Stimulated activated CD4-positive, alpha-beta T cell treated with anti-CD3 and anti-CD28 coated beads, TNF-alpha, amount 100 ng/mL, for 4 hours (primary cell): ENCODE data around the gene MACROD2.

Experiments
- DNase-seq, 3 experiments: peaks; one replicate each; pipeline ENCODE4 v3.0.0-alpha.2; 2020; ENCODE audit warnings: low read depth in 3 of 3

The MACROD2 gene

DNA sequence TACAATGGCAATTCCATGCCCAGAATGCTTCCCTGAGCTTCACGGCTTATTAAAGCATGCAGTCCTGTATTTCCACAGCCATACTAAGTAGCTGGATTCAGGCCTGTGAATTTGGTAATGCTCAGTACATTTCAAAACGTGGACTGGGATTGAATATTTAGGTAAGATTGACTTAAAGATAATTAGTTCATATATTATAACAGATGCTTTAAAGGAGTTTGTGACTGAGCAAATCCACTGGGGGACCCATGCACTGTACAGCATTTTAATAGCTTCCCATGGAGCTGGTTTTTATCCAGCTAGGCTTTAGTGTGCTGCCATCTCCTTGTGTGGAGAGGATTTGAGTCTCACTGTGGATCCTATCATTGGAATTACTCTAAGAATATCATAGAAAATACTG lies 763.0 kb downstream of the MACROD2 start:
- DNase-seq, result no peak

DNA sequence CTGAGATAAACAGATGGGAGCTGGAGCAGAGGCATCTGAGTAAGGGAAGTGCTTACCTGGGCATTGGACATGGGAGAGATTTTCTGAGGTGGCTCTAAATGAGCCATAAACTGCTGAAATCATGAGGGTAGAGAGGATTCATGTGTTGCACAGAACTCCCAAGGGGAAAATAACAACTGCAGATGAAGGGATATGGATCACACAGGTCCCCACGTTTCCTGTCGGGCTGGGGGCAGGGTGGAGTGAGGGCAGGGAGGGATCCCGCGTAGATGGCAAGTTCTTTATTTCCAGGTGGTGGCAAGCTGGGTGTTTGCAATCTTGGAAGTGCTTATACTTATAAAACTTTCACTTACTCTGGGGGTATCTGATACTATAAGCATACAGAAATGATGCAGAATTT lies 764.7 kb downstream of the MACROD2 start:
- no peak for DNase-seq

DNA sequence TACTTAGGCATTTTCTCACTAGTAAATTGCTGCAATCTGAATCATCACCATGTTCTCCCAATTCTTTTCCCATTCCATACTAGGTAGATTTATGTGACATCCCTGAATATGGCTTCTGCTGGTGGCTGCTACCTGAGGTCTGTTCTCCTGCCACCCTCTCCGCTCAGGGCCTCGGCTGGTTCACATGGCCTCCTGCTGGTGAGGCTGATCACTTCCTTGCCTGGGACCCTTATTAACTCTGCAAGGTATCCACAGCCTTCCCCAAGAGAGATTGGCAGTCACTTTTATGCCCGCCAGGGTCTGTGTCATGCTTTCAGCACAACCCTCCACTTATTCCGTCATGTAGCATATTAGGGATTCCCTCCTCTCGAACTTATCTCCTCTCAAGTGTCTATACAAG lies 766.6 kb downstream of the MACROD2 start:
- no peak for DNase-seq

DNA sequence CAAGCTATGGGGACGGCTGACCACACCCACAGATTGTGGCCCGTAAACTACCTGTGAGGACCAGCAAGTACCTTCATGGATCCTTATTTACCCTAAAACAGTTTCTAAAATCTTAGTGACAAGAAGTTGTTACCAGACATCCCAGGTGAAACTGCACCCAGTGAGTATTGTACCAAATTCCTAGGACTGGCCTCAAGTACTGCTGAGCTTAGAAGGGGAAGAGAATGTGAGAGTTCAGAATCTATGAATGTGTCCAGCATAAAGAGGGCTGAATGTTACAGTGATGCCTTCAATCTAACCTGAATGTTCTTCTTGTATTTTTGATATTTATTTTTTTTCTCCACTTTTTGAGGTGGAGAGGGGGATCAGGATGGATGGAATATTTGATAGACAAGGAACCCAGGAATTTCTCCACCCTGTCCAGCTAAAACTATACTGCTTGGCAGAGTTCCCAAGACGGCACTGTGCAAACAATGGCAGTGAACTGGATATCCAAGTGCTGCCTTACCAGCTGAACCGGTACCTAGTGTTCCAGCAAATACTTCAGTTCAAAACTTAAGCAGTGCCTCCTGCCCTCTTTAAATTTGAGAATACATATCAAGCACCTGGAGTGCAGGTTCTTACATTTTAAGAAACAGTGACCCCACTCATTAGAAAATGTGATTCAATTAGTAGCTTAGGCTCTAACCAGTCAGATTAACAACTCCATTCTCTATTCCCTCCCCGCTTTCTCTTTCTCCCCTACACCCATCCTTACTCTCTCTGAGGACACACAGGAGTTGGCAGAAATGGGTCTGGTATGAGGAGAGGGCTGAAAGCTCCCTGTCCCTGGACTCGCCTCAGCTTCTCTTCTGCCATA lies 769.4 kb downstream of the MACROD2 start:
- no peak for DNase-seq

DNA sequence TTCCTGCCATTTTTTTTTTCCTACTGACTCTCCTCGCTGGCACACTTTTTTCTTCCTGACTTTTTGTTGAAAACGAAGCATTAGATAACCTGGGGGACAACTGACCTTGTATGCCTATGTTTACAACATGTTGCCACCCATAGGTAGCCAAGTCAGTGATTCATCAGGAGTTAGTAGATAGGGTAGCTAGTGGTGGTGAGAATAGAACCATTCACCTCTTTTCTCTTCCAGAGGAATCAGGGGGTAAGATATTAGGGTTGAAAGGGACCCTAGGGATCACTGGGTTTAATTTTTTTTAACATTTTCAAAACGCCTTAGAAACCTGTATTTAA lies 770.0 kb downstream of the MACROD2 start:
- no peak for DNase-seq

DNA sequence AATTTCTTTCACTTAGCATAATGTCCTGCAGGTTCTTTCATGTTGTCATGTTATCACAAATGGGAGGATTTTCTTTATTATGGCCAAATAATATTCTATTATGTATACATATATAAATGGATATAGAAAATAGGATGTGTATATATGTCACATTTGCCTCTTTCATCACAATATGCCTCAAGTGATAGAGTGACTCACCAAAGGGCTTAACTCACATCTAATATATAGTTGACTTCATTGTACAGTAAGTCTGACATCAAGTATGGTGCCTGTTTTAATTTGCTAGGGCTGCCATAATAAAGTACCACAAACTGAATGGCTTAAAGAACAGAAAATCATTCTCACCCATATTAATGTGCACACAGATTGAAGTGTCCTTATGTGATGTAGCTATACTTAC lies 778.2 kb downstream of the MACROD2 start:
- DNase-seq, result no peak

DNA sequence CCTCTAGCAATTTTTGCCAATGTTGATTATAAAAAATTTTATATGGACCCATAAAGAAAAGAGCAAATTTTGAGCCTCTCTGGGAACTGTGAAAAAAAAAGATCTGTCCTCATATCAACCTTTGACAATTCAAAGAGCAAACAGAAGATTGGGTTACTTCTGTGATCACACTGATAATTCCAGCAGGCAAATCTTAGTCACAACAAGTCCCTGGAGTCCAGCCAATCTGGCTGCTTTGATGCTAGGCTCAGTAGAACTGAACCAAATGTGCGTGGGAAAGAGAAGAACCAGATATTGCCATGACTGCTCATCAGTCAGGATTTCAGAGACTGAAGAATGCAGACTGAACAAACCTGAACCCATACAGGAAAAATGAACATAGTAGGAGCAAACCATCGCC lies 780.5 kb downstream of the MACROD2 start:
- DNase-seq, result no peak

DNA sequence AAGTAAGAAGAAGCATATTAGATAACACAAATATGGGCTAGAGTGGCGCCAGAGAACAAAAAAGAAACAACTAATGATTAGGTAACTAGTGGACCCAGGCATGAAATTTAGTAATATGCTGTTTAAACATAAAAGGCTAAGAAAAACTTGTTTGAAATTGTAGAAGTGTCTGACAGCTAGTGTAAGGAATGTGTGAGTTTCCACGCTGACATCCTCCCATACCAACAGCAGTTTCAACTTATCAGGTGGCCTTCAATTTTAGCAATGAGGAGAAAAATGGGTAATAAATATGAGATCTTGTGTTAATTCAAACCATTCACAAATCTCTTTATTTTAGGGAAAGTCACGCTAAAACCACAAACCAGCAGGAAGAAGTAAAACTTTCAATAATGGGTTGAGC lies 782.3 kb downstream of the MACROD2 start:
- no peak for DNase-seq

DNA sequence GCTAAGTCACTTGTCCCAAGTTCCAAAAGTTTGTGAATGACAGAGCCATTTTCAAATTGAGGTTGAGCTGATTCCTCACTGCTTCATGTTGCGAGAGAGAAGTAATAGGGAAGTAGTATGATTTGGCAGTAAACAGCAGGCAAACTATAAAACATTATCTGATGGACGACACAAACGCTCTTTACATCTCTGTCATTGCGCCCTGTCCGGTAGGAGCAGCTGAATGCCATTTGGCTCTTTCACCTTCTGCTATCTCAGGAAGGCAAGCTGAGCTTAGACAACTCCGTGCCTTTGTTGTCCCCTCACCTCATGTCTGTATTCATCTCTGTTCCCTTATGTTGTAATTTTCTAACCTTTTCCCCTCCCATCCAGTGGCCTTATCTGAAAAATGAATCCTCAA lies 782.8 kb downstream of the MACROD2 start:
- no peak for DNase-seq

DNA sequence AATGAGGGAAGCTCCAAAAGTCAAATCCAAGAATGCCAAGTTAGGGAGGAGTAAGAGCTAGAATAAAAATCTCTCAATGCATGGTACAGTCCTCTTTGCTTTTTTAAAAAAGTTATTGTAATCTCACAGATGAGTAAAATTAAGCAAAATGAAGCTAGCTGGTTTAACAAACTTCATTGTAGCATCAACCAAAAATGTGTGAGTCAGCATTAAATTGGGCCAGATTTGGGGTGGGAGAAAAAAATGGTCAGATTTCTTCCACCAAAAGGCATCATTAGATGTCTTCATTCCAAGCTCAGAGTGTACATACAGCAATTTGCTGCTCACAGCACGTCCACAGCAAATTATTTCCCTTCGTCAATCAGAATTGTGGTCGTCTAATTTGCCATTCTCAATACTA lies 783.6 kb downstream of the MACROD2 start:
- no peak for DNase-seq

DNA sequence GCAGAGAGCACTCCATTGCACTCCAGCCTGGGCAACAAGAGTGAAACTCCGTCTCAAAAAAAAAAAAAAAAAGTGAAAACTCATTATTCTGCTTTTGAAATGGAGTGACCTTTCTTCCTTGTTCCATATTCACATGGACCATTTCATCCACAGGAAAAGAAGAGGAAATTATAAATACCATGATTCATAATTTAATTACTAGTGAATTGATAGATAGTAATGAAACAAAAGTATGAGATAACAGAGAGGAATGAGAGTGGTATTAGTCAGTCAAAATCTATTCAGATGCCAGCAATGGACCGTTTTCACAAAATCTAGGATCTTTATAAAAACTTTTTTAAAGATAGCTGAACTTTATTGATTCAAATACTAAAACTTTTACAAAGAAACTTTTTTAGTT lies 785.2 kb downstream of the MACROD2 start:
- no peak for DNase-seq

DNA sequence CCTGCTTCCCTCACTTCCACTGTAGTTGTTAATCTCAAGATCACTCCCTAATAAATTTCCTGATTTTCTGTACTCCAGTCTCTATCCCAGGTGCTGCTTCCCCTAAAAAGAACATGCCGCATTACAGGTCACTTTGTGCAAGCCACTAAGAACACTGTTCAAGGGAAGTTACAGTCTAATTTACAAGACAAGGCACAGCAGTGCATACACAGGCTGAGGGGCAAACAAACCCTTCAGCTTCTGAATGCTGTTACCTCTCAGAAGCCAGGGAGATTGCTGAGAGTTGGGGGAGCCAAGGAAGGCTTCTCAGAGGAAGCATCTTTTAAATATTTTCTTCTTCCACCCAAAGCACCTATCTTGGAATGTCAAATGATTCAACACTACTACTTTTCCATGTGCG lies 787.4 kb downstream of the MACROD2 start:
- DNase-seq, result no peak

DNA sequence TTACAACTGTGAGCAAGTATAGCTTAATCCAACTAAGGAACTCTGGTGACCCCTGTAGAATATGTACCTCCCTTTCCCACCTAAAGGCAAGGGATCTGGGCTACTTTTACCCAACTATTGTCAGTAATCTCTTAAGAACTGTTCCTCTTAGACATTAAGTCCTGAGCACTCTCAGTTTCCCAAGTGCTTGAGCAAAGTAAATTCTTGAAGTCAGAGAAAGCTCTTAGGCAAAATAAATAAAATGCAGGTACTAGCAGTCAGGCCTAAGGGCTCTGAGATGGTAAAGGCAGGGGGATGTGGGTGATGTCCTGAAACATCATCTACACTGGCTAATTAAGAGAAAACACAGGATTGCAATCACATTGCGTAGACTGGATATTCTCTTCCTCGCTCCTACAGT lies 788.5 kb downstream of the MACROD2 start:
- no peak for DNase-seq

DNA sequence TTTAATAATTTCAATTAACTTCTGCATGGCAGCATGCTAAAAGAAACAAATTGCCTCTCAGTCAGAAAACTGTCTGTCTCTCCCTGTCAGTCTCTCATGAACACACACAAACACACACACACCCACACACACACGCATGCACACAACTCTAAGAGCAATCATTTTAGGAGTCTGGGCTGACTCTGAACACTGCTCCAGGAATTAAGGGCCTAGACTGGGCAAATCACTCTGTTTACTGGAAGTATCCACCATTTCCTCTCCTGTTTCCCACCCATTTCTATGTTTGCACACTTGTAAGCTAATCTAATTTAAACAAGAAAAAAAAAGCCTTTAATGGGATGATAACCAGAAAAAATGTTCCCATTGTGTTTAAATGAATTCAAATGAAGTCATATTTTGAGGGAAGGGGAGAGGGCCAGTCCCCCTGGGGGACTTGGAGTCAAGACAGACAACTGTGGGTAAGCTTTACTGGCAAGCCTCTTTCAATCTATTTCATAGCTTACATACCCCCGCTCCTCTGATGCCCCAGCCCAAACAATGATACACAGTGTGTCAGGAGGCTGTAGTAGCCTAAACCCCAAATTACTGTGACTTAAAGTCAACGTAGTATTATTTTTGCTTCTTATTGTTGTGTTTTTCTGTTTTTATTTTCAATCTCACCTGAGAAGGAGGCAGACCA lies 789.9 kb downstream of the MACROD2 start:
- no peak for DNase-seq

DNA sequence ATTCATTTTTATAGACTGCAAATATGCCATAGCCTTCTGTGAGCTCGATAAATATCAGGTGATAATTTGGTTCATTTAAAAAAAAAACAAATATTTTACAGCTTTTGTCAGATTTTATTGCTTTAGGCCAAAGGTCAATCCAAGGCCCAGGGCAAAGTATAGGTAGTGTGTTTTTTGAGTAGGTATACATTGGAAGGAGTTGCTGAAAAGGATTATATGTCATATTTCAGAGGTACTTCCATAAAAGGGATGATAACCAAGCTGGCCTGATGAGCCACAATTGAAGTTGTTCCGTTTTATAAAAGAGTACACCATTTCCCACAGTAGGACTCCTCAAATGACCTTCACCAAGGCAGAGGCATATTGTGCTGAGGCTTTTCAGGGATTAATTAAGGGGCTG lies 794.9 kb downstream of the MACROD2 start:
- no peak for DNase-seq

DNA sequence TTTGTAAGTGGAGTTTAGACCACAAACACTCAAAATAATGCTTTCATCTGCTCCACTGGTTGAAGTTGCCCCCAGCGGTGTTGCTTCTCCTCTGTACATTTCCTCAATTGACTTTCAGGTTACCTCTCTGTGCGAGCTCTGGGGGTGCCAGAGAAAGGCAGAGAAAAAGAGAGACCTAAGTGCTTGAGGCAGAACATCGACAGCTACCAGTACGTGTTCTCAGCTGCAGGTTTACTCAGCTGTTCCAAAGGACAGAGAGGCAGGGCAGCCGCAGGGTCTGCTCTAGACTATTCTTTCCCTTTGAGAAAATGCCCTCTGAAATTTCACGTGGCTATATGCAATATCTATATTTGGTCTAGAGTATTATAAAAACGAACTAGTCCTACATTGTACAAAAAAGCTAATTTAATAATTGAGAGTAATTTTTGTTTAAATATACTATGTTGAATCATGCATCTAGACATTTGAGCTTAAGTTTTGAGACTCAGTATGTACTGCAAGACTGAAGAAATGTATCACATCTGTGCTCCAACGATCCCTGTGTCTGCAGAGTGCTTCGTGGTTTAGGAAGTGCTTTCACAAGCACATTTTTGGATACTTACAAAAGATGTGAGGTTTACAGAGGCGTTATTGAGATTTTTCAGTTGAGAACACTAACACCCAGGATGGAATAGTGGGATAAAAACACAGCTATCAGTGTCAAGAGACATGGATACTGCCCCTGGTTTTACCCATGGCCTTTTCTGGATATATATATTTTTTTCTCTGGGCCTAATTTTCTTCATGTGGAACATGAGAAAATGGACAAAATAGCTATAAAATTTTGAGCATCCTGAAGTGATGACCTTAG lies 795.7 kb downstream of the MACROD2 start:
- DNase-seq, result no peak

DNA sequence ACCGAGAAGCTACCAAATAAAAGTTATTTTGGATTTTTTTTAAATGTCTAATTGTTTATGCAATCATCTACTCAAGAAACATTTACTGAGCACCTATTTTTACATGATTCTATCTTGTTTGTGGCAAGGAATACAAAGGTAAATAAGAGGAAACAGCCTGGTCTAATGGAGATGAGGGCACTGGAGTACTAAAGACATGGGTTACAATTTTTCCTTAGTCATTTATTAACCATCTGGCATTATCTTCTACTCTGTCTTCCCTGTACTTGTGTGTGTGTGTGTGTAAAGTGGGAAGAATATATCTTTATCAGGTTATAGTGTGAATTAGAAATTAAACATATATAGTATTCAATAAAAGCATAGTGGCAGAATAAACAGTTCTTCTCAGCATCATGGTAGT lies 797.6 kb downstream of the MACROD2 start:
- no peak for DNase-seq

DNA sequence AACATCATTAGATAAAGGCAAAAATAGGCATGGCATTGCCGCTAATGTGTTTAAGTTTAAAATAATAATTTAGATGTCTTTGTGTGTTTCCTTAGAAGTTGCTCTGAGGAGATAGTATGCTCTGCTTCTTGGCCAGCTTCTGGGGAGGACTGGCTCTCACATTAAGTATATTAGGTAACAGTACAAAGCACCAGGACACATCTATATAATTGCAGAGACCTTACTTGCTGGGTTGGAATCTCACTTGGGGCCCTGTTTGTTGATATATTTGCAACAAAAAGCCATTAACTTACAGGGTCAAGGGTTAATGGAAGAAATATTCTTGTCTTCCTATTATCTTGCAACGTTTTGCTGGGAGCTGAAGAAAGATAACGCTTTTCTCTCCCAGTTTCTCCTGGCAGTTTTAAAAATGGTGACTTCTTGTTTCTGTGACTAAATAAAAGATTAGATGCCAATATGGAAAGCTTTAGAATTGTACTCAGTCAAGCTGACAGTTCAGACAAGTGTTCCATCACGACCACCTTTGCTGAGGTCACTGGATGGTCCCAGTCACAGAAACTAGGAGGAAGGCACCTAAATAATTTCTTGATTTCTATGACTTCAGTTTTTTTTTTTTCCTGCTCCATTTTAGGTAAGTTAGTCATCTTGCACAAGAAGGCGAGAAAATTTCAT lies 804.4 kb downstream of the MACROD2 start:
- no peak for DNase-seq

DNA sequence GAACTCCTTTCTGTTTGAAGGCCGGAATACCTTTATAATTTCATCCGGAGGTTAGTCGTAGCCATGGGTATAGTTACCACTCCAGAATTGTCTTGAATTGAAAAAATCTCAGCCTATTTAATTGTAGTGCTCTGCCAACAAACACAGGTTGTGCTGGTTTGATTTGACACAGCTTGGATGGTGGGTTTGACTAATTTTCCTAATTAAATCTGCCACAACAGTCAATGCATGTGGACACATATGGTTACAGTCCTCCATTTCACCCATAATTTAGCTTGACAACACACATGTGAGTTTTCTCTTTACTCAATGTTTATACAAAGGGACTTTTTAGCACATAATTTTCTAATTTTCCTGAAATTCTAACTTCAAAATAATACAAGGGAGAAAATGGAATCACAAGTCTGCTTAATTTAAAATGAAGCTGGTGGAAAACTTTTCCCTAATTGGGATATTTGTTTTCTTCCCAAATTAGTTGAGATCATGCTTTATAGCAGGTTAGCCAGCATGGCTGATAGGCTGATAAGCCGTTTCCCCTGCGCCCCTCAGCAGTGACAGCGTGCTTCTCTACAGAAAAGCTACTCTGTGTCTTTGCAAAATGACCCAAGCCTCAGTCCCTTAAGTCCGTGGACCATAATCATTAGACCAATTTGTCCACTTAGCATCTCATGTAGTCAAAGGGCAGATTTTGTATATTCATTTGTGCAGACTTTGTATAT lies 805.5 kb downstream of the MACROD2 start:
- DNase-seq, result no peak

DNA sequence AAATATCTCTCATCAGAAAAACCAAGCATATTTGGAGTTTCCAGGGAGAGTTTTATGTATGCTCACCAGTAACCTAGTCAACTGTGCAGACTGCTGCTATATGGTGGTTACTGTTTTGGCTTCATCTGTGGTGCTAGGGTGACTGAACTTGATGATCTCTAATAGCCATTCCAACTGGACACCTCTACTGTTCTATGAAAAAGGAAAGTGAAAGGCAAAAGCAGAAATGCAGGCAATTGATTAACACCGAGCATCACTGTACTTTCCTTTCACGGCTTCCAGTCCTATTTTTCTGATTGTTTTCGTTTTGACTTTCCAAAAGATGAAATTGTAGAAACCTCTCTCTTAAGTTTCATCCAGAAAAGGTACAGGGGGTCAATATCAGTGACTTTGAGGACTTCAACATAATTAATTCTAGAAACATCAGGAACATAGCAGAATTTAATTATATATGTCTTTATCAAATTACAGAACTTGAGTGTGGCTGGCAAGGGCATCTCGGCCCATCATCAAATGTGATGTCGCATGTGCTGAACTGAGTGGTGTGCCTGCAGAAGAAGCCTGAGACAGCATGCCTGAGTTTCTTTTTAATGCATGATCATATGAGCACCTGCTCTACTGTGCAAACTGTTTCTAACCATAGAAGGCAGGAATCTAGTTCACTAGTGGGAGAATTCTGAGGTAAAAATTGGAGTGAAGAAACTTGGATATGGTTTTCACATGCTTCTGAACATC lies 806.4 kb downstream of the MACROD2 start:
- DNase-seq, result no peak

DNA sequence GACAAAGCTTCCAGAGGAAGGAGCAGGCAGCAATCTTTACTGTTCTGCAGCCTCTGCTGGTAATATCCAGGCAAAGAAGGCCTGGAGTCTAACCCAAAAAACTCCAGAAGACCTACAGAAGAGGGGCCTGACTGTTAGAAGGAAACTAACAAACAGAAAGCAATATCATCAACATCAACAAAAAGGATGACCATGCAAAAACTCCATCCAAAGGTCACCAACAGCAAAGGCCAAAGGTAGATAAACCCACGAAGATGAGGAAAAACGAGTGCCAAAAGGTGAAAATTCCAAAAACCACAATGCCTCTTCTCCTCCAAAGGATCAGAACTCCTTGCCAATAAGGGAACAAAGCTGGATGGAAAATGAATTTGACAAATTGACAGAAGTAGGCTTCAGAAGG lies 811.9 kb downstream of the MACROD2 start:
- DNase-seq, result no peak
